GM10248 (cell line): ENCODE measurements around the gene PCP2.

ENCODE experiments used
- CTCF ChIA-PET: fragments of 300-600 bp; sonication (Branson Sonifier 250); formaldehyde crosslinking; extraction: SDS; loops from one replicate; lab custom pipeline; 2021; ENCODE audit warnings: antibody characterized with exemption; lab: Yijun Ruan, JAX
- POLR2A ChIA-PET: fragments of 350-650 bp; sonication (Branson Sonifier 250); formaldehyde crosslinking; extraction: SDS; loops from one replicate; lab custom pipeline; 2020; ENCODE audit warnings: antibody characterized with exemption; lab: Yijun Ruan, JAX
- DNase-seq: peaks from one replicate; pipeline ENCODE4 v3.0.0; 2012; ENCODE audit errors: extremely low spot score
- CTCF ChIP-seq: IDR thresholded peaks from 2 replicates; pipeline ENCODE4 v1.5.1; 2012; ENCODE audit warnings: mild to moderate bottlenecking, low read depth; ENCODE audit errors: extremely low read depth, missing control alignments, control extremely low read depth

Gene PCP2

GRCh38 chr19:7597689-7598088, 35.8 kb downstream of the PCP2 start:
- ChIA-PET POLR2A (no interaction called here), CTCF (interaction anchor here (0.9 to 1.6 kb wide), 4 partner anchors 10 to 203 kb away, joined by 3 to 5 read pairs (median 4); no protein-coding TSS in a partner anchor)
- no peak for DNase-seq
- TF ChIP-seq CTCF, result no peak

GRCh38 chr19:7596211-7596937, 37.1 kb downstream of the PCP2 start:
- no peak for DNase-seq
- ChIA-PET CTCF (interaction anchor here (1.6 to 2.1 kb wide), 2 partner anchors 12 to 28 kb away, joined by 5 to 13 read pairs; no protein-coding TSS in a partner anchor), POLR2A (interaction anchor here (0.5 kb wide), 1 partner anchor 419 kb away, joined by 3 read pairs; no protein-coding TSS in a partner anchor)
- TF ChIP-seq CTCF, result peak; percentile 7

DNA sequence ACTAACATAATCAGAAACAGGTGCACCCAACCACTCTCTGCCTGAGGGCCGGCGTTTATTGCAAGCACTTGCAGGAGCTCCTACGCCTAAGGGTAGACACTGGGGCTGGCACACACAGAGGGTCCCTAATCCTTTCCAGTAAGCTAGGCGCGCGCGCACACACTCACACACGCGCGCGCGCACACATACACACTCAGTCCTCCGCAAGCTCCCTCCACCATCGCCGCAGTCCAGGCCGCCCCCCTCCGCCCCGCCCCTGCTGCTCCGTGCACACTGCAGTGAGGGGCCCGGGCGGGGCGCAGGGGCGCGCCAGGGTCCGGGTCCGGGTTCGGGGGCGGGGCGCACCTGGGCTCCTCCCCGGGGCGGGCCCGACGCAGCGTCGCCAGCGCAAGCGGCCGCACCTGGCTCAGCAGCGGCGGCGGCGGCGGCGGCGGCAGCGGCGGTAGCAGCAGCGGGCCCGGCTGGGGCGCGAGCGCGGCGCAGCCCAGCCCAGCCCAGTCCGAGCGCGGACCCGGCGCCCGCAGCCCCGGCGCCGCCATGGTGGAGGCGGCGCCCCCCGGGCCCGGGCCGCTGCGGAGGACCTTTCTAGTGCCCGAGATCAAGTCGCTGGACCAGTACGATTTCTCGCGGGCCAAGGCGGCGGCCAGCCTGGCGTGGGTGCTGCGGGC, 37.9 kb downstream of the PCP2 start, which contains the start of gene CAMSAP3:
CAMSAP3 (plus strand) TSS at position 398 of the 668 bp plus-strand sequence; CDS start at position 538, 140 bp downstream.
- CTCF ChIA-PET, result interaction anchor here (0.6 to 2.1 kb wide), 2 partner anchors 27 to 127 kb away, joined by 3 to 13 read pairs; no protein-coding TSS in a partner anchor

DNA sequence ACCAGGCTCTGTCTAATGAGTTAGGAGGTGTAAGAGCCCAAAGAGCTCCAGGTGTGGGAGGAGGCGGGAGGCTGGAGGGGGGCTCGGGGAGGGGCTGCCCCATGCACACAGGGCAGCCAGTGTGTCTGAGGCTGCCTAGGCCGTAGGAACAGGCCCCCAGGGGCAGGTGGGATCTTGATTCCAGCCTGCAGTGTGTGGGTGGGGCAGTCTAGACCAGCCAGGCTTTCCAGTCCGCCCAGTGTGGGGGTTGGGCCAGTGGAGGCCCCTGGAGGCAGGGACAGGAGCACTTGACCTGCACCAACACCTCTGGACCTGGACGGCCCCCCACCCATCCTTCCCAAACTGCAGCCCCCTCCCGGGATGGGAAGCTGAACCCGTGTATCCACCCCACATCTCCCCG, 43.3 kb downstream of the PCP2 start:
- TF ChIP-seq CTCF, result no peak
- POLR2A ChIA-PET, result no interaction called here
- CTCF ChIA-PET, result interaction anchor here (2.3 kb wide), 1 partner anchor 22 kb away, joined by 13 read pairs; no protein-coding TSS in a partner anchor
- no peak for DNase-seq

More for the DNA sequence above, 37.9 kb downstream of the PCP2 start, which contains the start of gene CAMSAP3:
- POLR2A ChIA-PET, result interaction anchor here (0.6 kb wide), 1 partner anchor 13 kb away, joined by 4 read pairs; no protein-coding TSS in a partner anchor
- no peak for TF ChIP-seq CTCF
- peak; percentile 79 for DNase-seq

GRCh38 chr19:7589822-7590221, 43.7 kb downstream of the PCP2 start:
- CTCF ChIA-PET, result interaction anchor here (1.4 to 2.3 kb wide), 1 partner anchor 21 kb away, joined by 4 to 13 read pairs; no protein-coding TSS in a partner anchor
- POLR2A ChIA-PET, result no interaction called here
- DNase-seq, result no peak
- no peak for TF ChIP-seq CTCF

DNA sequence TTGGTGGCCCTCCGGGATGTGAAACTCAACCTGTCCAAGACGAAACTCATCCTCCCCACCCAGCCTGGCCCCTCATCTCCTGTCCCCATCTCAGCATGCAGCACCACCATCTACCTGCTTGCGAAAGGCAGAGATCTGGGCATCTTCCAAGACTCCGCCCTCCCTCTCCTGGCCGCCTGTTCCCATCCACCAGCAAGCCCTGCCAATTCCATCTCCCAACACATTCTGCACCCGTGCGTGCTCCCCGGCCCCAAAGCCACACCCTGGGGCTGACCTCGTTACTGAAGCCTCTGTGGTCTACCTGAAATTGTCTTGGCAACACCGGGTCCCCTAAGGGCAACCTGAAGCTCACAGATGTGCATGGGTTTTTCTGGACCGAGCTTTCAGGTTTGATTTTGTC, 51.1 kb downstream of the PCP2 start:
- ChIA-PET CTCF (interaction anchor here (3.2 kb wide), 1 partner anchor 14 kb away, joined by 14 read pairs; no protein-coding TSS in a partner anchor), POLR2A (interaction anchor here (1.2 kb wide), 1 partner anchor 13 kb away, joined by 4 read pairs; no protein-coding TSS in a partner anchor)
- no peak for TF ChIP-seq CTCF
- DNase-seq, result no peak
